Caki2 (cell line): ENCODE results near the gene ST3GAL5. TPM values are rescaled to one million over a fixed set of nuclear protein-coding genes. Genes with fewer than 3 reads are reported as not detected.
"Not testable (repeated sequence)": the region's sequence is repeated elsewhere in the genome, so short reads cannot be mapped to it uniquely, and the experiment has no call there.

Experiments used
- DNase-seq: peaks from one replicate; pipeline ENCODE4 v3.0.0-alpha.2; 2015; ENCODE audit warnings: low read depth
- in situ Hi-C: cut with HindIII; loops from 2 replicates; pipeline ENCODE4 v1.10.0; 2016; ENCODE audit warnings: low sequenced_read_pairs, low pct_unique_long_range_greater_than_20kb, mixed read lengths
- total RNA-seq: library from RNA; depleted of rRNA; stranded (reverse); fragments of >200 nt; shearing (Covaris generic); gene quantifications from 2 replicates; pipeline ENCODE4 v1.2.3, GENCODE V29; 2014; ENCODE audit warnings: low replicate concordance; rRNA removed

ST3GAL5 gene
- total RNA-seq = 17.5 and 19.2 TPM in 2 replicates

GRCh38 chr2:85888684-85889626, at the start of gene ST3GAL5:
ST3GAL5 (minus strand) TSS chr2:85888990; CDS start chr2:85888905, 85 bp downstream.
- peak; percentile 83 for DNase-seq
- in situ Hi-C loops = no loop called here

- in situ Hi-C loops = no loop called here
Measured at GRCh38 chr2:85938456-85938855, 49.7 kb upstream of the ST3GAL5 start.

GRCh38 chr2:85937069-85937439, 48.3 kb upstream of the ST3GAL5 start:
- no peak for DNase-seq
- in situ Hi-C loops = no loop called here

More at GRCh38 chr2:85938456-85938855, 49.7 kb upstream of the ST3GAL5 start:
- no peak for DNase-seq

GRCh38 chr2:85936421-85937068, 47.8 kb upstream of the ST3GAL5 start:
- DNase-seq = peak; percentile 88
- in situ Hi-C loops = no loop called here

GRCh38 chr2:85935746-85936208, 47.0 kb upstream of the ST3GAL5 start:
- in situ Hi-C loops = no loop called here
- peak; percentile 89 for DNase-seq

- in situ Hi-C loops = no loop called here
- no peak for DNase-seq
Measured at GRCh38 chr2:85935170-85935745, 46.5 kb upstream of the ST3GAL5 start.

- in situ Hi-C loops = no loop called here
- peak; percentile 69 for DNase-seq
Measured at GRCh38 chr2:85933753-85934594, 45.2 kb upstream of the ST3GAL5 start.

- in situ Hi-C loops, DNase-seq: not testable (repeated sequence)
Measured at GRCh38 chr2:85931151-85931550, 42.4 kb upstream of the ST3GAL5 start.

GRCh38 chr2:85930129-85931124, 41.6 kb upstream of the ST3GAL5 start:
- in situ Hi-C loops = no loop called here
- DNase-seq = peak; percentile 47

- in situ Hi-C loops = no loop called here
- peak; percentile 76 for DNase-seq
Measured at GRCh38 chr2:85929096-85930050, 40.6 kb upstream of the ST3GAL5 start.

GRCh38 chr2:85926931-85927661, 38.3 kb upstream of the ST3GAL5 start:
- in situ Hi-C loops = no loop called here
- no peak for DNase-seq

GRCh38 chr2:85926526-85926925, 37.7 kb upstream of the ST3GAL5 start:
- in situ Hi-C loops = no loop called here
- no peak for DNase-seq

- in situ Hi-C loops = no loop called here
- no peak for DNase-seq
Measured at GRCh38 chr2:85925216-85925671, 36.5 kb upstream of the ST3GAL5 start.

- in situ Hi-C loops = no loop called here
- no peak for DNase-seq
Measured at GRCh38 chr2:85924522-85924921, 35.7 kb upstream of the ST3GAL5 start.

- in situ Hi-C loops = no loop called here
- DNase-seq = no peak
Measured at GRCh38 chr2:85922199-85922598, 33.4 kb upstream of the ST3GAL5 start.
